ENCODE measurements around the gene B3GNT5.
"Not testable (repeated sequence)": the region's sequence is repeated elsewhere in the genome, so short reads cannot be mapped to it uniquely, and the experiment has no call there.

Gene B3GNT5

GRCh38 chr3:183230251-183230650 lies 22.8 kb upstream of the B3GNT5 start:
- not testable (repeated sequence) for H3K4me3 ChIP-seq (ENCODE audit: insufficient read depth, low read depth, low read length); H3K27ac ChIP-seq (ENCODE audit: insufficient read depth, low read depth, low read length, poor library complexity, severe bottlenecking); H3K4me1 ChIP-seq (ENCODE audit: control insufficient read depth, insufficient read depth, low read length); H3K27me3 ChIP-seq (ENCODE audit: control insufficient read depth, insufficient read depth, low read length, poor library complexity, severe bottlenecking); H3K9me3 ChIP-seq (ENCODE audit: control insufficient read depth, low read length); H3K36me3 ChIP-seq (ENCODE audit: control insufficient read depth, insufficient read depth, low read length)
- WGBS, 2 experiments = 90 to 98% methylated on average over 4 to 6 of the region's 8 CpGs

DNA sequence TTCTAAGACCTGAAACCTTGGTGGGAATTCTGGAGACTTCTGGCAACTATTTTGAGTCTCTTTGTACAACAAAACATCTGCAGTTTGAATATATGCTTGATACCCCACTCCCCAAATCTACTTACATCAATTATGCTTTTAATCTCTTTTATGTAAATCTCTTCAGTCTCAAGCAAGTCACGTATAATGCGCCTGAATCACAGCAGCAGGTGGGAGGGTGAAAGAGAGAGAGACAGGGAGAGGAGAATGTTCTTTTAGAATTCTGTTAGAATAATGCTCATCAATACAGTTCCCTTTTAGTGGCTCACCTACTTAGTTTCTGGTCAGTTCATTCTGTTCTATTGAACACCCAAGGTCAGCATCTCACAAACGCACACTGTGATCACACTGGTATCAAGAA lies 22.2 kb upstream of the B3GNT5 start:
- WGBS, 2 experiments = 97 to 100% methylated on average over 1 to 3 of the region's 3 CpGs
- Histone ChIP-seq H3K36me3 (ENCODE audit: control insufficient read depth, insufficient read depth, low read length) (no peaks in the 10 kb centered on the region), H3K27me3 (ENCODE audit: control insufficient read depth, insufficient read depth, low read length, poor library complexity, severe bottlenecking) (no peaks in the 10 kb centered on the region), H3K4me3 (ENCODE audit: insufficient read depth, low read depth, low read length) (no peak overlapping the region), H3K4me1 (ENCODE audit: control insufficient read depth, insufficient read depth, low read length) (no peaks in the 10 kb centered on the region), H3K9me3 (ENCODE audit: control insufficient read depth, low read length) (no peaks in the 10 kb centered on the region), H3K27ac (ENCODE audit: insufficient read depth, low read depth, low read length, poor library complexity, severe bottlenecking) (no peak overlapping the region)

DNA sequence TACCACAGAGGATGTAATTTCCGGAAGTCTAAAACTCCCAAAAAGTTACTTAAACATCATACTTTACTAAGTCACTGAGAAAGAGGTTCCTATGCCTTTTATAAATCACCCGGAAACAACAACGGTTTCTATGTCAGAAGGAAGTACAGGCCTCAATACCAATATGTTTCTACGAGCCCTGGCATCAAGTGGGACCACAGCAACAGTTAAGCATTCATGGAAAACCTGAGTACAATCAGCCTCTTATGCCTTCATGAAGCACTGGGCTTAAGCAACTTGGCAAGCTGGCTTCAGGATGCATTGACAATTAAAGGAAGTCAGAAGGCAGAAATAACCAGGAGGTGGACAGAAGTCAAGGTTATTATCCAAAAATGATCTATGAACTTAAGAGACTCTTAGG lies 19.1 kb upstream of the B3GNT5 start:
- no peaks in the 10 kb centered on the region for H3K9me3 ChIP-seq (ENCODE audit: control insufficient read depth, low read length)
- WGBS, 2 experiments = 94 to 97% methylated on average over 4 of the region's 4 CpGs
- H3K27me3 ChIP-seq (ENCODE audit: control insufficient read depth, insufficient read depth, low read length, poor library complexity, severe bottlenecking) = no peaks in the 10 kb centered on the region
- no peaks in the 10 kb centered on the region for H3K36me3 ChIP-seq (ENCODE audit: control insufficient read depth, insufficient read depth, low read length)
- no peaks in the 10 kb centered on the region for H3K4me1 ChIP-seq (ENCODE audit: control insufficient read depth, insufficient read depth, low read length)
- no peak overlapping the region for H3K4me3 ChIP-seq (ENCODE audit: insufficient read depth, low read depth, low read length)
- no peak overlapping the region for H3K27ac ChIP-seq (ENCODE audit: insufficient read depth, low read depth, low read length, poor library complexity, severe bottlenecking)

- WGBS, 2 experiments = 93 to 97% methylated on average over 5 of the region's 5 CpGs
Measured at GRCh38 chr3:183239046-183239445, 14.0 kb upstream of the B3GNT5 start.

GRCh38 chr3:183242431-183242830 lies 10.6 kb upstream of the B3GNT5 start:
- H3K4me3 ChIP-seq (ENCODE audit: insufficient read depth, low read depth, low read length) = no peak overlapping the region
- H3K4me1 ChIP-seq (ENCODE audit: control insufficient read depth, insufficient read depth, low read length) = no peaks in the 10 kb centered on the region
- no peaks in the 10 kb centered on the region for H3K27me3 ChIP-seq (ENCODE audit: control insufficient read depth, insufficient read depth, low read length, poor library complexity, severe bottlenecking)
- H3K27ac ChIP-seq (ENCODE audit: insufficient read depth, low read depth, low read length, poor library complexity, severe bottlenecking) = no peak overlapping the region
- no peaks in the 10 kb centered on the region for H3K36me3 ChIP-seq (ENCODE audit: control insufficient read depth, insufficient read depth, low read length)
- H3K9me3 ChIP-seq (ENCODE audit: control insufficient read depth, low read length) = peaks cover 6% of the 10 kb centered on the region
- 90 to 91% methylated on average over 1 of the region's 1 CpG for WGBS, 2 experiments

More at GRCh38 chr3:183239046-183239445, 14.0 kb upstream of the B3GNT5 start:
- Histone ChIP-seq H3K36me3 (ENCODE audit: control insufficient read depth, insufficient read depth, low read length) (no peaks in the 10 kb centered on the region), H3K4me3 (ENCODE audit: insufficient read depth, low read depth, low read length) (no peak overlapping the region), H3K27ac (ENCODE audit: insufficient read depth, low read depth, low read length, poor library complexity, severe bottlenecking) (no peak overlapping the region), H3K27me3 (ENCODE audit: control insufficient read depth, insufficient read depth, low read length, poor library complexity, severe bottlenecking) (no peaks in the 10 kb centered on the region), H3K4me1 (ENCODE audit: control insufficient read depth, insufficient read depth, low read length) (no peaks in the 10 kb centered on the region), H3K9me3 (ENCODE audit: control insufficient read depth, low read length) (peaks cover 6% of the 10 kb centered on the region)

DNA sequence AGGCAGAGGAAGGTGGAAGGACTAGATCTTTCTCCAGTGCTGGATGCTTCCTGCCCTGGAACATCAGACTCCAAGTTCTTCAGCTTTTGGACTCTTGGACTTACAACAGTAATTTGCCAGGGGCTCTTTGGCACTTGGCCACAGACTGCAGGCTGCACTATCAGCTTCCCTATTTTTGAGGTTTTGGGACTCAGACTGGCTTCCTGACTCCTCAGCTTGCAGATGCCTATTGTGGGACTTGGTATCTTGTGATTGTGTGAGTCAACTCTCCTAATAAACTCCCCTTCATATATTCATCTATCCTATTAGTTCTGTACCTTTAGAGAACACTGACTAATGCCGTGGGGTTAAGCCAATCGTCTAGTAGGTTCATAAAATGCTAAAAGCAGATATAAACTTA lies 8.8 kb upstream of the B3GNT5 start:
- WGBS, 2 experiments = 100% methylated on average over 2 of the region's 2 CpGs
- H3K4me3 ChIP-seq (ENCODE audit: insufficient read depth, low read depth, low read length) = no peak overlapping the region
- peaks cover 6% of the 10 kb centered on the region for H3K9me3 ChIP-seq (ENCODE audit: control insufficient read depth, low read length)
- H3K36me3 ChIP-seq (ENCODE audit: control insufficient read depth, insufficient read depth, low read length) = no peaks in the 10 kb centered on the region
- H3K27me3 ChIP-seq (ENCODE audit: control insufficient read depth, insufficient read depth, low read length, poor library complexity, severe bottlenecking) = no peaks in the 10 kb centered on the region
- peaks cover 2% of the 10 kb centered on the region for H3K4me1 ChIP-seq (ENCODE audit: control insufficient read depth, insufficient read depth, low read length)
- H3K27ac ChIP-seq (ENCODE audit: insufficient read depth, low read depth, low read length, poor library complexity, severe bottlenecking) = no peak overlapping the region

GRCh38 chr3:183244981-183245476 lies 8.0 kb upstream of the B3GNT5 start:
- no peak overlapping the region for H3K27ac ChIP-seq (ENCODE audit: insufficient read depth, low read depth, low read length, poor library complexity, severe bottlenecking)

GRCh38 chr3:183247011-183247589 lies 6.0 kb upstream of the B3GNT5 start:
- H3K36me3 ChIP-seq (ENCODE audit: control insufficient read depth, insufficient read depth, low read length) = no peaks in the 10 kb centered on the region

More at GRCh38 chr3:183244981-183245476, 8.0 kb upstream of the B3GNT5 start:
- H3K9me3 ChIP-seq (ENCODE audit: control insufficient read depth, low read length) = peaks cover 6% of the 10 kb centered on the region
- no peak overlapping the region for H3K4me3 ChIP-seq (ENCODE audit: insufficient read depth, low read depth, low read length)
- peaks cover 5% of the 10 kb centered on the region for H3K4me1 ChIP-seq (ENCODE audit: control insufficient read depth, insufficient read depth, low read length)
- no peaks in the 10 kb centered on the region for H3K36me3 ChIP-seq (ENCODE audit: control insufficient read depth, insufficient read depth, low read length)
- no peaks in the 10 kb centered on the region for H3K27me3 ChIP-seq (ENCODE audit: control insufficient read depth, insufficient read depth, low read length, poor library complexity, severe bottlenecking)

GRCh38 chr3:183249006-183249718 lies 3.9 kb upstream of the B3GNT5 start:
- 61 to 65% methylated on average over 6 of the region's 6 CpGs for WGBS, 2 experiments
- Histone ChIP-seq H3K27ac (ENCODE audit: insufficient read depth, low read depth, low read length, poor library complexity, severe bottlenecking) (no peak overlapping the region), H3K36me3 (ENCODE audit: control insufficient read depth, insufficient read depth, low read length) (no peaks in the 10 kb centered on the region), H3K4me1 (ENCODE audit: control insufficient read depth, insufficient read depth, low read length) (peaks cover 5% of the 10 kb centered on the region), H3K9me3 (ENCODE audit: control insufficient read depth, low read length) (no peaks in the 10 kb centered on the region), H3K27me3 (ENCODE audit: control insufficient read depth, insufficient read depth, low read length, poor library complexity, severe bottlenecking) (peaks cover 35% of the 10 kb centered on the region), H3K4me3 (ENCODE audit: insufficient read depth, low read depth, low read length) (no peak overlapping the region)

More at GRCh38 chr3:183247011-183247589, 6.0 kb upstream of the B3GNT5 start:
- peaks cover 5% of the 10 kb centered on the region for H3K4me1 ChIP-seq (ENCODE audit: control insufficient read depth, insufficient read depth, low read length)
- H3K27me3 ChIP-seq (ENCODE audit: control insufficient read depth, insufficient read depth, low read length, poor library complexity, severe bottlenecking) = peaks cover 15% of the 10 kb centered on the region
- WGBS, 2 experiments = 85 to 87% methylated on average over 5 to 6 of the region's 6 CpGs
- H3K9me3 ChIP-seq (ENCODE audit: control insufficient read depth, low read length) = peaks cover 6% of the 10 kb centered on the region
- H3K27ac ChIP-seq (ENCODE audit: insufficient read depth, low read depth, low read length, poor library complexity, severe bottlenecking) = no peak overlapping the region
- no peak overlapping the region for H3K4me3 ChIP-seq (ENCODE audit: insufficient read depth, low read depth, low read length)

DNA sequence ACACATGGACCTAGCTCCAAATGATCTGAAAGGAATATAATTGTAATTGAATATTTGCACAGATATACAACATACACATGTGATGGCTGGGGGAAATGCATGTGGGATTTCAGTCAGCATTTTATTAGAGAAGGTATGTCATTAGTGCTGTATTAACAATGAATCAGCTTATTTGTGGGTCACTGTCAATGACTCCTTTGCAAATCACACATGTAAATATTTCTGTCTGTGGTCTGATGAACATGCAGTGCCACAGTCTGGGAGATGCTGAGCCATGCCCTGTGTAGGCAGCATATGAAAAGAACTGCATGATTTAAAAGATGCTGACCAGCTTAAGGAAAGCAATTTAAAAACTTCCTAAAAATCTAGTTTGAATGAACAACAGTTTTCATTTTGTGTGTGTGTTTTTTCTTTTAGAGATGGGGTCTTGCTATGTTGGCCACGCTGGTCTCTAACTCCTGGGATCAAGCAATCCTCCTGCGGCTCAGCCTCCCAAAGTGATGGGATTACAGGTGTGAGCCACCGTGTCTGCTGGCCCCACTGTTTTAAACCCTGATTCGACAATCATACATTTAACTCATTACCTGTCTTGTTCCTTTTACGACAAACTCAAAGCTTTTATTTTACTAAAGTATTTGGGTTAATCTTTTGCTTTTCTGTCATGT lies 803 bp upstream of the B3GNT5 start:
- no peaks in the 10 kb centered on the region for H3K9me3 ChIP-seq (ENCODE audit: control insufficient read depth, low read length)
- H3K27me3 ChIP-seq (ENCODE audit: control insufficient read depth, insufficient read depth, low read length, poor library complexity, severe bottlenecking) = peaks cover 50% of the 10 kb centered on the region
- no peaks in the 10 kb centered on the region for H3K36me3 ChIP-seq (ENCODE audit: control insufficient read depth, insufficient read depth, low read length)
- no peak overlapping the region for H3K4me3 ChIP-seq (ENCODE audit: insufficient read depth, low read depth, low read length)
- peaks cover 5% of the 10 kb centered on the region for H3K4me1 ChIP-seq (ENCODE audit: control insufficient read depth, insufficient read depth, low read length)
- no peak overlapping the region for H3K27ac ChIP-seq (ENCODE audit: insufficient read depth, low read depth, low read length, poor library complexity, severe bottlenecking)
- WGBS, 2 experiments = 96 to 98% methylated on average over 4 to 5 of the region's 5 CpGs
